ENCODE data around the gene FAM161A. TPM values are rescaled to one million over a fixed set of nuclear protein-coding genes. Genes with fewer than 3 reads are reported as not detected.
A peak's percentile ranks its signal among the peaks of the same experiment; 100 is the strongest.
"Not testable (repeated sequence)": the region's sequence is repeated elsewhere in the genome, so short reads cannot be mapped to it uniquely, and the experiment has no call there.

Gene FAM161A
- total and polyA plus RNA-seq, 3 donors from 2014 or later, result 13.3 to 24.7 (median 18.2) TPM

GRCh38 chr2:61816480-61817355 is 37.1 kb downstream of the FAM161A start:
- no peak overlapping the region for H3K4me3 ChIP-seq
- no peaks in the 10 kb centered on the region for H3K27me3 ChIP-seq
- no peaks in the 10 kb centered on the region for H3K9me3 ChIP-seq
- H3K4me1 ChIP-seq, result no peaks in the 10 kb centered on the region
- no peaks in the 10 kb centered on the region for H3K36me3 ChIP-seq (ENCODE audit: low read depth, missing control alignments)
- no peak overlapping the region for H3K27ac ChIP-seq
- 73 to 81% methylated on average over 20 of the region's 20 CpGs for WGBS, 2 donors
- TF ChIP-seq POLR2A (IDR thresholded peaks at IDR 0.05), result no peak
- TF ChIP-seq CTCF (IDR thresholded peaks at IDR 0.05), result no peak
- DNase-seq, result no peak
- intact Hi-C loops (cut with DNase I; ENCODE audit: low total_unique reads), result no loop called here

- no peak overlapping the region for H3K4me3 ChIP-seq
- no peak for TF ChIP-seq CTCF (IDR thresholded peaks at IDR 0.05)
- no peak for TF ChIP-seq POLR2A (IDR thresholded peaks at IDR 0.05)
- H3K9me3 ChIP-seq, result no peaks in the 10 kb centered on the region
- H3K36me3 ChIP-seq (ENCODE audit: low read depth, missing control alignments), result no peaks in the 10 kb centered on the region
- H3K27ac ChIP-seq, result no peak overlapping the region
- DNase-seq, result no peak
- no peaks in the 10 kb centered on the region for H3K27me3 ChIP-seq
- intact Hi-C loops (cut with DNase I; ENCODE audit: low total_unique reads), result no loop called here
- H3K4me1 ChIP-seq, result no peaks in the 10 kb centered on the region
- 76 to 84% methylated on average over 6 of the region's 6 CpGs for WGBS, 2 donors
These were observed 39.2 kb downstream of the FAM161A start for GRCh38 chr2:61814539-61815160.

GRCh38 chr2:61813314-61813713 is 40.5 kb downstream of the FAM161A start:
- intact Hi-C loops (cut with DNase I; ENCODE audit: low total_unique reads); H3K27me3 ChIP-seq; H3K4me1 ChIP-seq; H3K27ac ChIP-seq; H3K9me3 ChIP-seq; H3K36me3 ChIP-seq (ENCODE audit: low read depth, missing control alignments); H3K4me3 ChIP-seq; DNase-seq: not testable (repeated sequence)
- WGBS, 2 donors, result 92 to 93% methylated on average over 3 of the region's 3 CpGs

- H3K36me3 ChIP-seq (ENCODE audit: low read depth, missing control alignments), result no peaks in the 10 kb centered on the region
- H3K4me3 ChIP-seq, result no peak overlapping the region
- TF ChIP-seq POLR2A (IDR thresholded peaks at IDR 0.05) (no peak), CTCF (IDR thresholded peaks at IDR 0.05) (no peak)
- DNase-seq, result peak; percentile 33
- no peaks in the 10 kb centered on the region for H3K27me3 ChIP-seq
- no peaks in the 10 kb centered on the region for H3K9me3 ChIP-seq
- 35% methylated on average over 3 of the region's 3 CpGs for WGBS, 2 donors
- no peaks in the 10 kb centered on the region for H3K4me1 ChIP-seq
- intact Hi-C loops (cut with DNase I; ENCODE audit: low total_unique reads), result no loop called here
- H3K27ac ChIP-seq, result peak overlapping the region in 1 of 2 donors; percentile 24
These were observed 42.0 kb downstream of the FAM161A start for GRCh38 chr2:61811821-61812220.

- H3K27me3 ChIP-seq, DNase-seq: not testable (repeated sequence)
- WGBS, 2 donors, result 90 to 96% methylated on average over 1 of the region's 1 CpG
These were observed 43.7 kb downstream of the FAM161A start for GRCh38 chr2:61810203-61810602.

GRCh38 chr2:61808693-61809092 is 45.2 kb downstream of the FAM161A start:
- H3K27me3 ChIP-seq; H3K27ac ChIP-seq; intact Hi-C loops (cut with DNase I; ENCODE audit: low total_unique reads); H3K4me1 ChIP-seq; H3K9me3 ChIP-seq; H3K4me3 ChIP-seq; H3K36me3 ChIP-seq (ENCODE audit: low read depth, missing control alignments); DNase-seq: not testable (repeated sequence)
- 81 to 88% methylated on average over 5 of the region's 5 CpGs for WGBS, 2 donors

More at GRCh38 chr2:61810203-61810602, 43.7 kb downstream of the FAM161A start:
- intact Hi-C loops (cut with DNase I; ENCODE audit: low total_unique reads); H3K4me3 ChIP-seq; H3K4me1 ChIP-seq; H3K36me3 ChIP-seq (ENCODE audit: low read depth, missing control alignments); H3K27ac ChIP-seq; H3K9me3 ChIP-seq: not testable (repeated sequence)

All from testis (tissue), 3 donors.